GM13977 (cell line): Measurements from ENCODE around the gene GUCA2A.

Source experiments
- DNase-seq: peaks from one replicate; pipeline ENCODE4 v3.0.0; 2012; ENCODE audit warnings: low spot score
- CTCF ChIP-seq: IDR thresholded peaks from 2 replicates; pipeline ENCODE4 v1.5.1; 2012; ENCODE audit warnings: mild to moderate bottlenecking, control low read depth; ENCODE audit not compliant: insufficient read depth; ENCODE audit errors: extremely low read depth, missing control alignments
- in situ Hi-C: fragments of 300-500 bp; cut with MboI; formaldehyde crosslinking; loops from one replicate; pipeline ENCODE4 v1.12.0; 2022; ENCODE audit warnings: low sequenced_read_pairs, low pct_unique_long_range_greater_than_20kb, mixed read lengths, inconsistent platforms; ENCODE audit not compliant: unreplicated experiment

The GUCA2A gene

GRCh38 chr1:42155362-42155761, 9.2 kb downstream of the GUCA2A start:
- no peak for TF ChIP-seq CTCF
- DNase-seq, result no peak
- in situ Hi-C loops, result no loop called here

GRCh38 chr1:42154685-42155084, 9.9 kb downstream of the GUCA2A start:
- in situ Hi-C loops, result no loop called here
- no peak for DNase-seq
- TF ChIP-seq CTCF, result no peak

GRCh38 chr1:42153624-42154023, 10.9 kb downstream of the GUCA2A start:
- no peak for DNase-seq
- in situ Hi-C loops, result no loop called here

GRCh38 chr1:42152907-42153600, 11.5 kb downstream of the GUCA2A start, which contains the start of gene GUCA2B:
Gene GUCA2B (plus strand): TSS chr1:42153410. CDS start chr1:42153451, 41 bp downstream.
- no peak for DNase-seq
- TF ChIP-seq CTCF, result no peak
- in situ Hi-C loops, result no loop called here

More at GRCh38 chr1:42153624-42154023, 10.9 kb downstream of the GUCA2A start:
- TF ChIP-seq CTCF, result no peak

GRCh38 chr1:42152119-42152518, 12.4 kb downstream of the GUCA2A start:
- in situ Hi-C loops, result no loop called here
- no peak for TF ChIP-seq CTCF
- no peak for DNase-seq

- in situ Hi-C loops, result no loop called here
- TF ChIP-seq CTCF, result no peak
- DNase-seq, result no peak
These were observed 13.9 kb downstream of the GUCA2A start for GRCh38 chr1:42150651-42151050.

GRCh38 chr1:42148166-42148565, 16.4 kb downstream of the GUCA2A start:
- no peak for DNase-seq
- in situ Hi-C loops, result loop anchor here (25.0 kb wide), 1 partner anchor 586 kb away; no protein-coding TSS in a partner anchor
- no peak for TF ChIP-seq CTCF
